ENCODE data around the gene ZCCHC2. TPM values are rescaled to one million over a fixed set of nuclear protein-coding genes. Genes with fewer than 3 reads are reported as not detected.
A peak's percentile ranks its signal among the peaks of the same experiment; 100 is the strongest.

ZCCHC2 gene
- total and polyA plus RNA-seq, 2 of the 8 experiments (the other 6 are each of a cell fraction or from before 2014, with no cell fraction given): 13.5 to 18.6 TPM

- Histone ChIP-seq H2BK12ac (ENCODE audit: low read depth, low read length) (no peak overlapping the region), H2BK5ac (ENCODE audit: low read depth, low read length) (no peak overlapping the region), H3K79me1 (ENCODE audit: low read depth, low read length) (no peaks in the 10 kb centered on the region; the same call in 1 of the 2 replicates), H4K91ac (replicated peaks; ENCODE audit: insufficient read length, low read length) (no peak overlapping the region), H2AK5ac (ENCODE audit: low read depth, low read length) (no peak overlapping the region), H3K4me2 (ENCODE audit: insufficient read depth in 1 of 2, low read depth in 2 of 2, low read length in 2 of 2) (no peak overlapping the region), H3K4ac (replicated peaks; ENCODE audit: insufficient read length, low read depth, low read length) (no peak overlapping the region), H2BK120ac (replicated peaks; ENCODE audit: low read depth, low read length) (peak overlapping the region; percentile 50), H3K4me1 (replicated peaks in 1 of 4; ENCODE audit: control insufficient read depth in 3 of 4, insufficient read depth in 4 of 4, low read length in 3 of 4) (no peaks in the 10 kb centered on the region), H3K23me2 (ENCODE audit: low read depth, low read length) (no peaks in the 10 kb centered on the region), H3K14ac (ENCODE audit: insufficient read length) (no peak overlapping the region), H2BK15ac (ENCODE audit: low read length) (no peak overlapping the region), H3K27me3 (replicated peaks in 1 of 4; ENCODE audit: control insufficient read depth in 3 of 4, extremely low read depth in 1 of 4, insufficient read depth in 3 of 4, low read length in 3 of 4) (no peaks in the 10 kb centered on the region), H4K8ac (ENCODE audit: extremely low read depth, insufficient read depth, low read length) (no peak overlapping the region), H3K56ac (replicated peaks; ENCODE audit: insufficient read length, low read depth, low read length) (no peak overlapping the region), H3K36me3 (ENCODE audit: control insufficient read depth in 2 of 4, insufficient read depth in 4 of 4, low read length in 3 of 4) (peaks cover 0 to 31% (median 9%) of the 10 kb centered on the region in 4 experiments; a peak in 5 of 8 replicates), H4K5ac (ENCODE audit: insufficient read length, low read depth, low read length) (no peak overlapping the region), H3K4me3 (ENCODE audit: extremely low read depth in 1 of 4, insufficient read depth in 2 of 4, low read depth in 3 of 4, low read length in 4 of 4) (no peak overlapping the region), H3K27ac (ENCODE audit: low read depth, low read length) (no peak overlapping the region), H3K9me3 (ENCODE audit: insufficient read depth in 2 of 2, low read depth in 1 of 2, low read length in 1 of 2) (0 out of 4 replicates have a peak, but pooled peaks cover 0 to 3% of the 10 kb centered on the region in 2 experiments), H3K18ac (ENCODE audit: extremely low read depth, low read length) (no peak overlapping the region), H3K9ac (replicated peaks in 1 of 4; ENCODE audit: extremely low read depth in 1 of 4, low read depth in 3 of 4, low read length in 3 of 4) (no peak overlapping the region), H3K23ac (ENCODE audit: insufficient read length) (no peak overlapping the region), H3K79me2 (ENCODE audit: control insufficient read depth in 1 of 2, insufficient read depth in 2 of 2, low read length in 2 of 2) (no peaks in the 10 kb centered on the region), H2BK20ac (ENCODE audit: low read length) (no peak overlapping the region), H4K20me1 (replicated peaks in 1 of 2; ENCODE audit: control insufficient read depth in 1 of 2, insufficient read depth in 2 of 2, low read length in 2 of 2) (no peaks in the 10 kb centered on the region), H2AFZ (ENCODE audit: low read length) (no peak overlapping the region)
- CTCF ChIA-PET (ENCODE audit: partially characterized antibody): interaction anchor here (2.1 to 2.9 kb wide), 3 partner anchors 11 to 147 kb away, joined by 10 to 16 read pairs (median 10); no protein-coding TSS in a partner anchor
- DNase-seq (ENCODE audit: low read depth in 1 of 2, low spot score in 2 of 2) (no peak), FAIRE-seq (no peak)
- 93% methylated on average over 3 of the region's 3 CpGs; no CpG with 5 or more reads in 1 of the 2 experiments for WGBS, 2 experiments (ENCODE audit: extremely low coverage in 1 of 2, insufficient coverage in 1 of 2, insufficient read length in 1 of 2, insufficient replicate concordance in 2 of 2, low coverage in 1 of 2, low lambda C conversion rate in 2 of 2, missing lambda C conversion rate in 1 of 2)
- POLR2A ChIA-PET (ENCODE audit: partially characterized antibody): no interaction called here
- TF ChIP-seq BRCA1 (IDR thresholded peaks at IDR 0.05; ENCODE audit: low read depth, low read length) (no peak), SP2 (IDR thresholded peaks at IDR 0.05; ENCODE audit: low read length) (no peak), RNF2 (IDR thresholded peaks at IDR 0.05; ENCODE audit: borderline replicate concordance, low read depth, low read length, missing control alignments, poor library complexity, severe bottlenecking) (no peak)
Observed at GRCh38 chr18:62572456-62572855, 49.6 kb downstream of the ZCCHC2 start.
